EL (cell line): ENCODE results near the gene LRCH1.
A peak's percentile ranks its signal among the peaks of the same experiment; 100 is the strongest.
"Not testable (repeated sequence)": the region's sequence is repeated elsewhere in the genome, so short reads cannot be mapped to it uniquely, and the experiment has no call there.

Source experiments
- DNase-seq: peaks from one replicate; pipeline ENCODE4 v3.0.0-alpha.2; 2016

Gene LRCH1

DNA sequence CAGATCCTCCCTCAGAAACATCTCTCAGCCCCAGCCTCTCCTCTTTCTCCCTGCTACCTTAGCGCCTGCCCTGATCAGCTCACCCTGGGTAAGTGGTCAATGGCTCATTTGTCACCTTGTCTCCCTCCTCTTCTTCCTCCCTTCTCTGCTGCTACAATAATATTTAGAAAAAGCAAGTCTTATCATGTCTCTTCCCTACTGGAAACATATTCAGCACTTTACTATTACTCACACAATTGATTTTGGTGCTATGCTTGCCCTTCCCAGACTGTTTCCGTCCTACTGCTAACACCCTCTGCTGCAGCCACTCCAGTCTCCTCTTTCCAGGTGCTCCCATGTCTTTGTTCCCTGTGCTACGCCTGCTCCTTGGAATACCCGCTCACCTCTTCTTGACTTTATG, 208.2 kb downstream of the LRCH1 start:
- DNase-seq = no peak

DNA sequence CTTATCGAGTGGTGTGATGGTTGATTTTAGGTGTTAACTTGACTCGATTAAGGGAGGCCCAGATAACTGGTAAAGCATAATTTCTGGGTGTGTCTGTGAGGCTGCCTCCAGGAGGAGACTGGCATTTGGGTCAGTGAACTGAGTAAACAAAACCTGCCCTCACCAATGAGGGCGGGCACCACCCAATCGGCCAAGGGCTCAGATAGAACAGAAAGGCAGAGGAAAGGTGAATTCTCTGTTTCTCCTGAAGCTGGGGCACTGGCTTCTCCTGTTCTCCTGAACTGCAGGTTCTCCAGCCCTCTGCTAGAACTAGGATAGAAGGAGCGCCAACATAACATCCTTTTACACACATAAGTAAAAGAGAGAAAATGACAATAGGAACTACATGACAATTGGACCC, 208.9 kb downstream of the LRCH1 start:
- no peak for DNase-seq

DNA sequence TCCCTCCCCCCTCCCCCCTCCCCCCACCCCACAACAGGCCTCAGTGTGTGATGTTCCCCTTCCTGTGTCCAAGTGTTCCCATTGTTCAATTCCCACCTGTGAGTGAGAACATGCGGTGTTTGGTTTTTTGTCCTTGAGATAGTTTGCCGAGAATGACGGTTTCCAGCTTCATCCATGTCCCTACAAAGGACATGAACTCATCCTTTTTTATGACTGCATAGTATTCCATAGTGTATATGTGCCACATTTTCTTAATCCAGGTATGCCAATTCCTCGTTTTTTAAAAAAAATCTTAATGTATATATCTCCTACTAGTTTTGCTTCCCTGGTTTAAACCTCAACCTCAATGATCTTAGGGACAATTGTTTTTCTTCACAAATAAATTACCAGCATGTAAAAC, 217.0 kb downstream of the LRCH1 start:
- DNase-seq = not testable (repeated sequence)

DNA sequence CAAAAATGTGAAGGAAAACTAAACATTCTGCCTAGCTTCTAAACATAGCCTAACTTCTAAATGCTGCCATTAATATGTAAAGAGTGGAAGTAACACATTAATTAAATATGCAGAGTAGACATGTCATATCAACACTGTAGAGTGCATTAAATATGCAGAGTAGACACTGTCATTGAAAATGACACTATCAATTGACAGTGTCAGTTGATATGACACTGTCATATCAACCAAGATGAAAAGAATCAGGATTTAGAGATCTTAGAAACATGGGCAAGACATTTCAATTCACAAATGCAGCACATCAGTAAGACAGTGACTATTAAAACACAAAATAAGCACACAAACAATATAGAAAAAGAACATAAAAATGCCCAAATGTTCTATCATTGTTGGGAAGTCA, 218.7 kb downstream of the LRCH1 start:
- no peak for DNase-seq

DNA sequence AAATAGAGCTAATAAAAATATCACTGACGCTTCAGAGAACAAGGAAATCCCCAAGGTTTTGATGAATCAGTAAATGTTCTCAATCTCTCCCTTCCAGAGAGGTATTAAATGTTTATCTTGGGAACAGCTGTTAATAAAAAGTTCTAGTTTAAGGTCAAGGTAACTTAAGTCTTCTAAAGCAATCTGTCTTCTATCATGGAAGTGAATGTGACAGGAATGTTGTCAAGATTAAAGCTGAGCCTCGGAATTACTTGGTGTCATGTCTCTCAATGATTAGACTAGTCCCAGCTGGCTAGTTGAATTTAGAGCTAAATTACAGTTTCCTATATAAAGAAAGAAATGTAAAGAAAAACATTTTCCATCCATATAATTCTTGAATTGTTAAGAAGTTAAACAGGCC, 220.6 kb downstream of the LRCH1 start:
- DNase-seq = no peak

DNA sequence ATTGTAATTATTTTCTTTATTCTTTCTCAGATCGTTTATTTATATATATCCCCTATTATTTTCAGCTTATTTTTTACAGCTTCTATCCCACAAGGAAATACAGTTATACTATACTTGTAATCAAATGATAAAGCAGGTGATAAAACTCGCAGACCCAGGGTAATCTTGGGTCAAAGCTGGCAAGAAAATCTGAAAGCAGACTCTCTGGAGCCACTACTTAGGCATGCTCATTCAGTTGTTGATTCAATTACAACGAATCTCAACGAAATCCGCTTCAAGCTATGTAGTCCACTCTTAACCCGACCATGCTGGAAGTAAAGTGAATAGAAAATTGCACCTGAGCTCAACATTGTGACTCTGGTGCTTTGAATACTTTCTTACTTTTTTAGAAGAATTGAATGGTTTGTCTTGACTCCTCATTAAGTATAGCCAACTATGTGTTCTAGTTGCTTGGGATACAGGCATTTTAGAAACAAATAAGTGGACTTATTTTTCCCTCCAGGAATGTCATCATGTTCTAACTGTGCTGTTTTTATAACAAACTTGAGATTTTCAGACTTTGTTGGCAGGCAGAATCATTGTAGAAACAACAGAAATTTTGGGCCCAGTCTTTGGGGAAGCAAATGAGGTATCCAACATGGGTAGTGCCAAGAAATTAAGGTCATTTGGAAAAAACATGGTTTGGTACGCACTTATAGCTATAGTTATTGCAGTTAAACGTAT, 222.6 kb downstream of the LRCH1 start:
- DNase-seq = no peak

DNA sequence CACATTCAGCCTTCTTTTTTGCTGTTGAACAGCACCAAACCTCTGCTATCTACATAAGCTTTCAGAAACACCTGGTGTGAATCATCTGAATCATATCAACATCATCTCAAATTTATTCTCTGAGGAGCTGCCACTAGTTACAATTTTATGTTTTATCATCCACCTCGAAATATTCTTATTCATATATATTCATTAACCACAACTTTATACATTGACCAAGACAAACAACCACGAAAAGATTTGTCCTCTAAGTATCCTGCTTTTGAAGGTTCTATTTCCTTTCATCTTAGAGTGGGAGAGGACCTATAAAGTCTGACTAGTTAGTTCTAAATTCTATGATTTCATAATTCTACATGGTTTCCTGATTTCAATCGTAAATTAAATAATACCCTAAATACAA, 225.1 kb downstream of the LRCH1 start:
- no peak for DNase-seq

DNA sequence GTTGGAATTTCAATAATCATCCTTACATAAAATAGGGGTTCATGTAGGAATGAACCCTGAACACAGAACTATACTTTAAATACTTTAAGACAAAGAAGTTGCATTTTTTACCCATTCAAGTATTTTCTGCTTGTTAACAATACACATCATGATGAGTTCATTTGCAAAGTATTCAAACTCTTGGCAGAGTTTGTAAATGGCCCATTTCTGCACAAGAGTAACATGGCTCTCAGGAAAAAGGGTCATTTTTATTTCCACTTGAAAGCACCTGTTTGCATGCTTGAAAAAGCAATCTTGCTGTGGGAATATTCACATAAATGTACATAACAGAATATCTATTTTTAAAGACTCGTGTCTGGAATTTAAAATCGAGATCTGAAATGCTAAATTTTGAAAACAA, 225.9 kb downstream of the LRCH1 start:
- peak; percentile 41 for DNase-seq

DNA sequence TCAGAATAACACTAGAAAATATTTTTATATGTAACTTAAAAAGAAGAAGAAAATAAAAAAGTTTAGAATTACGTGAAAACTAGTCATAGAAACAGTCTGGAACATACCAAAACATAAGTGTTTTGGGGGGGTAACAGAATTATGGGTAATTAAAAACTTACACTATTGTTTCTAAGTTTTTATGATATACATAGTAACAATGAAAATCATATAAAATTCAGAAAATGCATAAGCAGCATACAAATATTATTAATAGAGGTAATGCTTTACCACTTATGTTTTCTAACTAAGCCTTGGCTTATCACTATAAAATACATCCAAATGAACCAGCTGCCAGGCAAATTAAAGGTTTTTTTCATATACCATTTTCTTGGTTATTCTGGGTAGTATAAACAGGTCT, 229.1 kb downstream of the LRCH1 start:
- DNase-seq = no peak

DNA sequence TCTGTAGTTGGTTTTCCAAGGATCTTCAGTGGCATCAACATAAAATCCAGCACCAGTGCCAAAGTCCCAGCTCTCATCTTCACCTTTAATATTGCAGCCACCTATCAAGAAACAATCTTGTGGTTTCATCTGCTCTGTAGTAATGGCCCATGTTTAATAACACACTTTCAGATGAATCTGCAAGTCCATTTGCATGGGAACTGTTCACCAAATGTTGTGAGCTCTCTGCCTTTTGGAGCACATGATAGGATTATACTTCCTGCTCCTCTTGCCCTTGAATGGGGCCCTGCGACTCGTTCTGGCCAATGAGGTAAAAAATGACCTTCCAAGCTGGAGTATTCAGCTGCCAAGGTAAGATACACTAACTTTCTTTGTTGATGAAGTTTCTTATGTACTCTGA, 229.7 kb downstream of the LRCH1 start:
- no peak for DNase-seq

DNA sequence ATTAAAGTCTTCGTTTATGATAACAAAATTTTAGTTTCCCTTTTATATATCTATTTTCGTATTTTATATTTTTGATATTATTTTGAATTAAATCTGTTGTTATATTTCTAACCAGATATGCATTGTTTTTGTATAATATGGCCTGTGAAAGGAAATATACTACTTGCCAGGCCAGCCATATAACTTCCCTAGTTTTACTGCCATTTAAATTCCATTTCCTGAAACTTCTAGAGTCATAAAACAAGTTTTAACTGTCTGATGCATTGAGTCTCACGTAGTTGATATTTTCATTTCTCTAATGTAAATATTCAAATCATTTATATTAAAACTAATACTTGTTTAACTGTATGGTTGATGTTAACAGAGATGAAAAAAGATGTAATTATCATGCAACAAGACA, 230.5 kb downstream of the LRCH1 start:
- no peak for DNase-seq

DNA sequence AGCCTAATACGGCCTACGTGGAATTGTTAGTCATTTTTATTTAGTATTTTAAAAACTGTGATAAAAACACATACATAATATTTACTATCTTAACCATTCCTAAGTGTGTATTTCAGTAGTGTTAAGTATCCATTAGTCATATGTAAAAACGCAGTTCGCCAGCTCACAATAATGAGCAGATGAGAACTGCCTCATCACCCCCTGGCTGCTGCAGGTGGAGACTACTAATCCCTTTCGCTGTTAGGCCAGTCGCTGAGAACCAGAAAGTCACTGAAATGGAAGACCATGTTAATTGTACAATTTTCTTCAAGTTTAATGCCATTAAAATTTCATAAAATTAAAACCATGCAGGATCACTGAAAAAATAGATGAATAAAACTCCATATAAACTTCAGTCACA, 242.4 kb downstream of the LRCH1 start:
- no peak for DNase-seq

DNA sequence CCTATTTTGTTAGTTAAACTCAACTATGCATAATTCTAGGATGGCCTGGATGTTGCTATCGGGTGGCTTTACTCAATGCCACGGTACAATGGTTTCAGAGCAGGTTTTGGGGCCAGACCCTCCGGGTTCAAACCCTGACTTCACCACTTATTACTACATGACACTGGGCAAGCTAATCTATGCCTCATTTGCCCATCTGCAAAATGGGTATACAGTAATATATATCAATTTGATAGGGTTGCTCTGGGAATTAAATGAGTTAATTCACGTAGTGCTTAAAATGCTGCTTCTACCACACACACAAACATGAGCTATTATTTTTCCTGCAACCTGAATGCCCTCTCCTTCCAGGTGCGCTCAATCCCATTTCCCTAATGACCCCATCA, 243.2 kb downstream of the LRCH1 start:
- no peak for DNase-seq

DNA sequence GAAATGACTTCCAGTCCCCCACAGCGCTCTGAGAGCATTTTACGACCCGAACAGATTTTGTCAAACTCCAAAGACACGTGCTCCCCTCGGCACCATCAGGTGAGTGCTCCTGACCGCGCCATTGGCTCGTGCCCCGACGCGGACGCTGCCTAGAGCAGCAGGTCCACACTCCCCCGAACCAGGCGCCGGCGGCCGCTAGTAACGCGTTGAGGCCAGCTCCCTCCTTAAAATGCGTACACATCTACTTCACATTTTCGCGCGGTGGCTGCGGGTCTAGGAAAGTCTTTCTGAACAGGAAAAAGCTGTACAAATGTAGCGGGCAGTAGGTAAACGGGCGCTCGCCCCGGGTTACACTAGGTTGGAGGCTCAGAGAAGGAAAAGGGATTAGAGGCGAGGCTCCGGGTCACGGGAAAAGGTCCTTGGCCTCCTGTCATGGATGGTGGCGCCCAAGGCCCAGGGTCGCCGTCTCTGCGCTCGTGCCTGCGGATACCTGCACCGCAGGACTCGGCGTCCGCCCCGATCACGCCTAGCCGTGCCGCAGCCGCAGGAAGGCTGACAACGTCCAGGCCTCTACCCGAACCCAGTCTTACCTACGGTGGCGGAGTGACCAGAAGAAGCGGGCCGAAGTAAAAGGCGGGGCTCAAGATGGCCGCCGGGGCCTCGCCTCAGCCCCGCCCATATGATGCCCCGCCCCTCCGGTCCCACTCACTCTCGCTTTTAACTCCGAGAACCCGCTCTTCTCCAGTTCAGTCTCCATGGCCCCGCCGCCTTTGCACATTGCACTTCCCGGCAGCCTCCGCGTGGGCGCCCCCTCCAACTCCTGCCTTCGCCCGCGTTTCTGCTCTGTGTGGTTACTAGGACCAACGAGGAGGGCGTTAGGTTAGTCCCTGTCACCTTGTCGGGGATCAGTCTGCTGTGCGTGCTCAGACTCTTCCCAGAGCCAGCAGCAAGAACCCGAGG, 243.8 kb downstream of the LRCH1 start, which contains the start of gene ESD:
TSS of gene ESD (minus strand) at position 647 of the 960 bp plus-strand sequence. CDS start 5,748 bp downstream, outside the sequence.
- peak; percentile 94 for DNase-seq

DNA sequence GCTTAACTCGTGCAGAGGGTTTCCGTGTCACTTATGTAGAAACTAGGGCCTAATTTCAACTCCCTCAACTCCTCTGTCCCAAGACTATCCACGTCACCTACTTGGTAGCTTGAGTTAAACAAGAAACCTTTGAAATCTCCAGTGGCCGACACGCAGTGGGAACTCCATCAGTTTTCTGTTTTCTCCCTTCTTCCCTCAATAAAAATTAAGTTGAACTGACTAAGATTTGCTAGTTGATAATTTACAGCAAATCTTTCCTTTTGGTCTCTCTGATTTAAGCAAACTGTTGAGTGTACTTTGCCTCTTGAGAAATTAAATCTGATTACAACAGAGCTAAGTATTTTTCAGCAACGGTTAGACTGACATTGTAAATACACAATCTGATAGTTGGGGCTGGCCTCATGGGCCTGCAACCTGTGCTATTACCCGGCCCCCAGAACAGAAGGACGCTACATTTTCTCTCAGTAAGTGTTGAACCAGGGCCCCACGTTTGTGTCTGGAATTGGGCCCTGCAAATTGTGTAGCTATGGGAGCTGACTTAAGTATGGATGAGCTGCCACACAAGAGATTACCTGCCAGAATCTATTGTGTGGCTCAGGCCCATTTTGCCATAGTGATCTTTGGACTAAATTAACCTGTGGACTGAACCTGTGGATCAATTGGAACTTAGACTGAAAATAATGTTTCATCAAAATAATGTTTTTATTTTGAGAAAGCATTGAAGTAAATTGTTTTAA, 244.7 kb downstream of the LRCH1 start:
- no peak for DNase-seq

DNA sequence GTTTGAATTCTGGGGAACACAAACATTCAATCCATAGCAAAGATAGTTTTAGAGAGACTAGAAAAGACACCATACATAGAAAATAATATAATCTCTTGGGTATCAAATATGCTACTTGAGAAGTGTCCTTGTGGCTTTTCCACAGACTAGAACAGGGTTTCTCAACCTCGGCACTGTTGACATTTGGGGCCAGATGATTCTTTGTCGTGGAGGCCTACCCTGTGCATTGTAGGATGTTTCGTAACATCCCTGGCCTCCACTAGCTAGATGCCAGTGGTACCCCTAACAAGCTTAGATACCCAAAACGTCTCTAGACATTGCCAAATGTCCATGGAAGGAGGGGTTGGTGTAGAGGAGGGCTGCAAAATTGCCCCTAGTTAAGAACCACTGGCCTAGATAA, 246.2 kb downstream of the LRCH1 start:
- no peak for DNase-seq

DNA sequence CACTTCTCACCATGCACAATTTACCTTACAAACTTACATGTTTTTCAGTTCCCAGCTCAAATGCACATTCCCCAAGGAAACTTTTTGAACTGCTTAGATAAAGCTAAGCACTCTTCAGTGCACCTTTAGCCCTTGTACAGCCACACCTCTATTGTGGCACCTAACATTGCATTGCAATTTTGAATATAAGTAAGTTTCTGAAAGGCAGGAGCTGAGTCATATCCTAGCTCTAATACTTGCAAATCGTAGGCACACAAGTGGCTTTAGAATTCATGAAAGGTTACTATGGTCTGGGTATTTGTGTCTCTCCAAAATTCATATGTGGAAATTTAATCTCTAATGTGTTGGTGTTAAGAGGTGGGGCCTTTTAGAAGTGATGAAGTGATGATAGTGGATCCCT, 248.9 kb downstream of the LRCH1 start:
- no peak for DNase-seq
